Ramos (cell line): Measurements from ENCODE around the gene SELP.

ENCODE experiments used
- in situ Hi-C: fragments of 300-500 bp; cut with MboI; formaldehyde crosslinking; loops from one replicate; pipeline ENCODE4 v1.14.3; 2022; ENCODE audit warnings: low sequenced_read_pairs; ENCODE audit not compliant: unreplicated experiment

SELP gene

GRCh38 chr1:169623132-169623926 is 6.6 kb downstream of the SELP start:
- in situ Hi-C loops = no loop called here

GRCh38 chr1:169620565-169620964 is 9.4 kb downstream of the SELP start:
- in situ Hi-C loops = no loop called here

GRCh38 chr1:169618367-169618766 is 11.6 kb downstream of the SELP start:
- in situ Hi-C loops = no loop called here

- in situ Hi-C loops = no loop called here
These were observed 14.1 kb downstream of the SELP start for GRCh38 chr1:169615803-169616202.

- in situ Hi-C loops = no loop called here
These were observed 19.1 kb downstream of the SELP start for GRCh38 chr1:169610858-169611257.

- in situ Hi-C loops = no loop called here
These were observed 19.8 kb downstream of the SELP start for GRCh38 chr1:169610108-169610507.

- in situ Hi-C loops = no loop called here
These were observed 21.7 kb downstream of the SELP start for GRCh38 chr1:169608226-169608625.

GRCh38 chr1:169604781-169605560 is 25.0 kb downstream of the SELP start:
- in situ Hi-C loops = no loop called here

GRCh38 chr1:169601096-169601881 is 28.6 kb downstream of the SELP start:
- in situ Hi-C loops = no loop called here

GRCh38 chr1:169595764-169596711 is 33.9 kb downstream of the SELP start:
- in situ Hi-C loops = no loop called here

- in situ Hi-C loops = no loop called here
These were observed 35.5 kb downstream of the SELP start for GRCh38 chr1:169594391-169594790.

GRCh38 chr1:169590932-169591331 is 39.0 kb downstream of the SELP start:
- in situ Hi-C loops = no loop called here

- in situ Hi-C loops = no loop called here
These were observed 41.0 kb downstream of the SELP start for GRCh38 chr1:169588785-169589485.

GRCh38 chr1:169588112-169588511 is 41.8 kb downstream of the SELP start:
- in situ Hi-C loops = no loop called here

GRCh38 chr1:169586395-169587255 is 43.3 kb downstream of the SELP start, which contains the start of gene F5:
Gene F5 (minus strand): TSS chr1:169586481. CDS start chr1:169586386, 95 bp downstream.
- in situ Hi-C loops = no loop called here

GRCh38 chr1:169586067-169586394 is 43.9 kb downstream of the SELP start:
- in situ Hi-C loops = no loop called here

GRCh38 chr1:169585181-169585580 is 44.7 kb downstream of the SELP start:
- in situ Hi-C loops = no loop called here

GRCh38 chr1:169584483-169585144 is 45.3 kb downstream of the SELP start:
- in situ Hi-C loops = no loop called here
